HL-60 (cell line): ENCODE measurements around the gene MOB2.
A peak's percentile ranks its signal among the peaks of the same experiment; 100 is the strongest.

Experiments used
- CTCF ChIP-seq: IDR thresholded peaks from one replicate; pipeline ENCODE4 v1.5.1; 2011; ENCODE audit warnings: low read length, control low read depth, inconsistent platforms; ENCODE audit not compliant: insufficient read depth
- GABPA ChIP-seq: IDR thresholded peaks from 2 replicates; pipeline ENCODE4 v1.6.1; 2012; ENCODE audit warnings: low read depth
- POLR2AphosphoS5 ChIP-seq: IDR thresholded peaks from 2 replicates; pipeline ENCODE4 v1.6.1; 2012; ENCODE audit warnings: low read depth
- REST ChIP-seq: IDR thresholded peaks from 2 replicates; pipeline ENCODE4 v1.6.1; 2012; ENCODE audit warnings: low read depth; ENCODE audit not compliant: insufficient replicate concordance

GRCh38 chr11:1425439-1425838 lies 61.1 kb downstream of the MOB2 start:
- no peak for TF ChIP-seq CTCF
- TF ChIP-seq GABPA = no peak
- no peak for TF ChIP-seq POLR2AphosphoS5
- TF ChIP-seq REST = peak; percentile 76
